Measurements from ENCODE around the gene LRRC37A3. TPM values are rescaled to one million over a fixed set of nuclear protein-coding genes. Genes with fewer than 3 reads are reported as not detected.
A peak's percentile ranks its signal among the peaks of the same experiment; 100 is the strongest.
"Not testable (repeated sequence)": the region's sequence is repeated elsewhere in the genome, so short reads cannot be mapped to it uniquely, and the experiment has no call there.

The LRRC37A3 gene
- total and polyA plus RNA-seq, 2 of the 13 experiments (the other 11 are each of a cell fraction or from before 2014, with no cell fraction given), result 0.62 to 1.1 TPM

- TF ChIP-seq, protein P1, sequence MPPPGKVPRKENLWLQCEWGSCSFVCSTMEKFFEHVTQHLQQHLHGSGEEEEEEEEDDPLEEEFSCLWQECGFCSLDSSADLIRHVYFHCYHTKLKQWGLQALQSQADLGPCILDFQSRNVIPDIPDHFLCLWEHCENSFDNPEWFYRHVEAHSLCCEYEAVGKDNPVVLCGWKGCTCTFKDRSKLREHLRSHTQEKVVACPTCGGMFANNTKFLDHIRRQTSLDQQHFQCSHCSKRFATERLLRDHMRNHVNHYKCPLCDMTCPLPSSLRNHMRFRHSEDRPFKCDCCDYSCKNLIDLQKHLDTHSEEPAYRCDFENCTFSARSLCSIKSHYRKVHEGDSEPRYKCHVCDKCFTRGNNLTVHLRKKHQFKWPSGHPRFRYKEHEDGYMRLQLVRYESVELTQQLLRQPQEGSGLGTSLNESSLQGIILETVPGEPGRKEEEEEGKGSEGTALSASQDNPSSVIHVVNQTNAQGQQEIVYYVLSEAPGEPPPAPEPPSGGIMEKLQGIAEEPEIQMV (CRISPR knock-in tag; IDR thresholded peaks at IDR 0.05; ENCODE audit: low read depth), result peak; percentile 82; the same call in 1 of the 2 replicates
- TF ChIP-seq ZNF160 (CRISPR knock-in tag; IDR thresholded peaks at IDR 0.05), result peak; percentile 96
- TF ChIP-seq ZNF777 (CRISPR knock-in tag; IDR thresholded peaks at IDR 0.05), result peak; percentile 88
- TF ChIP-seq, protein P2, sequence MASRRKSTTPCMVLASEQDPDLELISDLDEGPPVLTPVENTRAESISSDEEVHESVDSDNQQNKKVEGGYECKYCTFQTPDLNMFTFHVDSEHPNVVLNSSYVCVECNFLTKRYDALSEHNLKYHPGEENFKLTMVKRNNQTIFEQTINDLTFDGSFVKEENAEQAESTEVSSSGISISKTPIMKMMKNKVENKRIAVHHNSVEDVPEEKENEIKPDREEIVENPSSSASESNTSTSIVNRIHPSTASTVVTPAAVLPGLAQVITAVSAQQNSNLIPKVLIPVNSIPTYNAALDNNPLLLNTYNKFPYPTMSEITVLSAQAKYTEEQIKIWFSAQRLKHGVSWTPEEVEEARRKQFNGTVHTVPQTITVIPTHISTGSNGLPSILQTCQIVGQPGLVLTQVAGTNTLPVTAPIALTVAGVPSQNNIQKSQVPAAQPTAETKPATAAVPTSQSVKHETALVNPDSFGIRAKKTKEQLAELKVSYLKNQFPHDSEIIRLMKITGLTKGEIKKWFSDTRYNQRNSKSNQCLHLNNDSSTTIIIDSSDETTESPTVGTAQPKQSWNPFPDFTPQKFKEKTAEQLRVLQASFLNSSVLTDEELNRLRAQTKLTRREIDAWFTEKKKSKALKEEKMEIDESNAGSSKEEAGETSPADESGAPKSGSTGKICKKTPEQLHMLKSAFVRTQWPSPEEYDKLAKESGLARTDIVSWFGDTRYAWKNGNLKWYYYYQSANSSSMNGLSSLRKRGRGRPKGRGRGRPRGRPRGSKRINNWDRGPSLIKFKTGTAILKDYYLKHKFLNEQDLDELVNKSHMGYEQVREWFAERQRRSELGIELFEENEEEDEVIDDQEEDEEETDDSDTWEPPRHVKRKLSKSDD (CRISPR knock-in tag; IDR thresholded peaks at IDR 0.05; ENCODE audit: low read depth), result peak; percentile 79
- peak; percentile 96 for TF ChIP-seq MXD4 (CRISPR knock-in tag; IDR thresholded peaks at IDR 0.05)
- TF ChIP-seq, protein P3, sequence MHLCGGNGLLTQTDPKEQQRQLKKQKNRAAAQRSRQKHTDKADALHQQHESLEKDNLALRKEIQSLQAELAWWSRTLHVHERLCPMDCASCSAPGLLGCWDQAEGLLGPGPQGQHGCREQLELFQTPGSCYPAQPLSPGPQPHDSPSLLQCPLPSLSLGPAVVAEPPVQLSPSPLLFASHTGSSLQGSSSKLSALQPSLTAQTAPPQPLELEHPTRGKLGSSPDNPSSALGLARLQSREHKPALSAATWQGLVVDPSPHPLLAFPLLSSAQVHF (CRISPR knock-in tag; IDR thresholded peaks at IDR 0.05), result peak; percentile 93
- peak; percentile 94 for TF ChIP-seq KLF6 (CRISPR knock-in tag; IDR thresholded peaks at IDR 0.05)
- TF ChIP-seq ZMYM3 (CRISPR knock-in tag; IDR thresholded peaks at IDR 0.05), result peak; percentile 54; the same call in 1 of the 2 replicates
- TF ChIP-seq, protein P4, sequence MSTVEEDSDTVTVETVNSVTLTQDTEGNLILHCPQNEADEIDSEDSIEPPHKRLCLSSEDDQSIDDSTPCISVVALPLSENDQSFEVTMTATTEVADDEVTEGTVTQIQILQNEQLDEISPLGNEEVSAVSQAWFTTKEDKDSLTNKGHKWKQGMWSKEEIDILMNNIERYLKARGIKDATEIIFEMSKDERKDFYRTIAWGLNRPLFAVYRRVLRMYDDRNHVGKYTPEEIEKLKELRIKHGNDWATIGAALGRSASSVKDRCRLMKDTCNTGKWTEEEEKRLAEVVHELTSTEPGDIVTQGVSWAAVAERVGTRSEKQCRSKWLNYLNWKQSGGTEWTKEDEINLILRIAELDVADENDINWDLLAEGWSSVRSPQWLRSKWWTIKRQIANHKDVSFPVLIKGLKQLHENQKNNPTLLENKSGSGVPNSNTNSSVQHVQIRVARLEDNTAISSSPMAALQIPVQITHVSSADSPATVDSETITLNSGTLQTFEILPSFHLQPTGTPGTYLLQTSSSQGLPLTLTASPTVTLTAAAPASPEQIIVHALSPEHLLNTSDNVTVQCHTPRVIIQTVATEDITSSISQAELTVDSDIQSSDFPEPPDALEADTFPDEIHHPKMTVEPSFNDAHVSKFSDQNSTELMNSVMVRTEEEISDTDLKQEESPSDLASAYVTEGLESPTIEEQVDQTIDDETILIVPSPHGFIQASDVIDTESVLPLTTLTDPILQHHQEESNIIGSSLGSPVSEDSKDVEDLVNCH (CRISPR knock-in tag; IDR thresholded peaks at IDR 0.05), result 0 out of 2 replicates have a peak, but pooled peaks have one; percentile 86
- TF ChIP-seq CREB1 (IDR thresholded peaks at IDR 0.05), result 0 out of 2 replicates have a peak, but pooled peaks have one; percentile 34
- not testable (repeated sequence) for TF ChIP-seq CREB1 (CRISPR knock-in tag; IDR thresholded peaks at IDR 0.05)
- peak; percentile 95; the same call in 1 of the 2 replicates for TF ChIP-seq ZNF580 (CRISPR knock-in tag; IDR thresholded peaks at IDR 0.05; ENCODE audit: borderline replicate concordance, low read depth)
- TF ChIP-seq, protein P5, sequence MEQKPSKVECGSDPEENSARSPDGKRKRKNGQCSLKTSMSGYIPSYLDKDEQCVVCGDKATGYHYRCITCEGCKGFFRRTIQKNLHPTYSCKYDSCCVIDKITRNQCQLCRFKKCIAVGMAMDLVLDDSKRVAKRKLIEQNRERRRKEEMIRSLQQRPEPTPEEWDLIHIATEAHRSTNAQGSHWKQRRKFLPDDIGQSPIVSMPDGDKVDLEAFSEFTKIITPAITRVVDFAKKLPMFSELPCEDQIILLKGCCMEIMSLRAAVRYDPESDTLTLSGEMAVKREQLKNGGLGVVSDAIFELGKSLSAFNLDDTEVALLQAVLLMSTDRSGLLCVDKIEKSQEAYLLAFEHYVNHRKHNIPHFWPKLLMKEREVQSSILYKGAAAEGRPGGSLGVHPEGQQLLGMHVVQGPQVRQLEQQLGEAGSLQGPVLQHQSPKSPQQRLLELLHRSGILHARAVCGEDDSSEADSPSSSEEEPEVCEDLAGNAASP (CRISPR knock-in tag; IDR thresholded peaks at IDR 0.05; ENCODE audit: borderline replicate concordance), result peak; percentile 75
- TF ChIP-seq, protein P6, sequence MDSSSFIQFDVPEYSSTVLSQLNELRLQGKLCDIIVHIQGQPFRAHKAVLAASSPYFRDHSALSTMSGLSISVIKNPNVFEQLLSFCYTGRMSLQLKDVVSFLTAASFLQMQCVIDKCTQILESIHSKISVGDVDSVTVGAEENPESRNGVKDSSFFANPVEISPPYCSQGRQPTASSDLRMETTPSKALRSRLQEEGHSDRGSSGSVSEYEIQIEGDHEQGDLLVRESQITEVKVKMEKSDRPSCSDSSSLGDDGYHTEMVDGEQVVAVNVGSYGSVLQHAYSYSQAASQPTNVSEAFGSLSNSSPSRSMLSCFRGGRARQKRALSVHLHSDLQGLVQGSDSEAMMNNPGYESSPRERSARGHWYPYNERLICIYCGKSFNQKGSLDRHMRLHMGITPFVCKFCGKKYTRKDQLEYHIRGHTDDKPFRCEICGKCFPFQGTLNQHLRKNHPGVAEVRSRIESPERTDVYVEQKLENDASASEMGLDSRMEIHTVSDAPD (CRISPR knock-in tag; IDR thresholded peaks at IDR 0.05), result peak; percentile 73; the same call in 1 of the 2 replicates
- TF ChIP-seq TEF (CRISPR knock-in tag; IDR thresholded peaks at IDR 0.05), result peak; percentile 91
- TF ChIP-seq JUN (CRISPR knock-in tag; IDR thresholded peaks at IDR 0.05), result 0 out of 2 replicates have a peak, but pooled peaks have one; percentile 51
- TF ChIP-seq MXD1 (CRISPR knock-in tag; IDR thresholded peaks at IDR 0.05), result peak; percentile 95
Observed at GRCh38 chr17:64965873-64966287, 46.6 kb upstream of the LRRC37A3 start (continued).

All from HepG2 (cell line).